Activated CD8-positive, alpha-beta memory T cell treated with anti-CD3 and anti-CD28 coated beads for 24 hours (primary cell): ENCODE results near the gene NKD2.

Experiments used
- DNase-seq: peaks from one replicate; pipeline ENCODE4 v3.0.0-alpha.2; 2020

The NKD2 gene

GRCh38 chr5:1032011-1032410, 23.4 kb downstream of the NKD2 start:
- DNase-seq = no peak

- DNase-seq = no peak
These were observed 24.0 kb downstream of the NKD2 start for GRCh38 chr5:1032551-1033027.

- DNase-seq = no peak
These were observed 24.6 kb downstream of the NKD2 start for GRCh38 chr5:1033178-1033577.

- no peak for DNase-seq
These were observed 25.2 kb downstream of the NKD2 start for GRCh38 chr5:1033606-1034420.

- no peak for DNase-seq
These were observed 25.9 kb downstream of the NKD2 start for GRCh38 chr5:1034421-1034905.

- no peak for DNase-seq
These were observed 26.4 kb downstream of the NKD2 start for GRCh38 chr5:1034986-1035385.

- no peak for DNase-seq
These were observed 27.1 kb downstream of the NKD2 start for GRCh38 chr5:1035421-1036405.

- DNase-seq = no peak
These were observed 28.0 kb downstream of the NKD2 start for GRCh38 chr5:1036504-1037122.

- DNase-seq = no peak
These were observed 28.6 kb downstream of the NKD2 start for GRCh38 chr5:1037123-1037670.

- DNase-seq = no peak
These were observed 29.2 kb downstream of the NKD2 start for GRCh38 chr5:1037671-1038416.

- no peak for DNase-seq
These were observed 30.0 kb downstream of the NKD2 start for GRCh38 chr5:1038417-1039209.

- DNase-seq = no peak
These were observed 30.6 kb downstream of the NKD2 start for GRCh38 chr5:1039210-1039548.

GRCh38 chr5:1039706-1040260, 31.2 kb downstream of the NKD2 start:
- DNase-seq = no peak

- DNase-seq = no peak
These were observed 32.0 kb downstream of the NKD2 start for GRCh38 chr5:1040571-1040970.

GRCh38 chr5:1041225-1042143, 32.9 kb downstream of the NKD2 start:
- DNase-seq = no peak

GRCh38 chr5:1042626-1043025, 34.0 kb downstream of the NKD2 start:
- DNase-seq = no peak

GRCh38 chr5:1043327-1043726, 34.7 kb downstream of the NKD2 start:
- no peak for DNase-seq

GRCh38 chr5:1044117-1044516, 35.5 kb downstream of the NKD2 start:
- no peak for DNase-seq

- DNase-seq = no peak
These were observed 37.5 kb downstream of the NKD2 start for GRCh38 chr5:1045960-1046560.
